GM10266 (cell line): ENCODE measurements around the gene MACROD2.

Experiments
- DNase-seq: peaks from one replicate; pipeline ENCODE4 v3.0.0; 2012; ENCODE audit errors: extremely low spot score
- TF ChIP-seq, protein P1 (sequence below): IDR thresholded peaks from 2 replicates; pipeline ENCODE4 v1.5.1; 2012; ENCODE audit warnings: mild to moderate bottlenecking, low read depth; ENCODE audit not compliant: control insufficient read depth, insufficient read depth; ENCODE audit errors: missing control alignments

The MACROD2 gene

DNA sequence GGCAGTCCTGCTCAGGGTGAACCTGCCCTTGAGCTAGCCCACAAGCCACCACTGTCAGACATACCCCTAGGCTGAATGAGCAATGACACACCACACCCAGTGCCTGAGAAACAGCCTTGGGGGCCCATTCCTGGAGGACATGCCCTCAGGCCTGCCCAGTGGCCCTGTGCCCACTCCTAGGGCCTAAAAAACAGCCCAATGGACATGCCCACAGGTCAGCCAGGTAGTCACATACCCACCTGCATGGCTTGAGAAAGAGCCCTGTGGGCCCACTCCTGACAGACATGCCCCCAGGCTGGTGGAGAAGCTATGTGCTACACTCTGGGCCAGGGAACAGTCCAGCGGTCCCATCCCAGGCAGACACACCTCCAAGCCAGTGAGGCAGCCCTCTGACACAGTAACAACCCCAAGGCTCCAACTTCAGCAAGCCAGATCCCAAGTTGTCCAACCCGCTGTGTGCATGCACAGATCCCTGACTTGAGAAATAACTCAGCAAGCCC lies 2086.8 kb downstream of the MACROD2 start:
- no peak for DNase-seq
- TF ChIP-seq, protein P1, sequence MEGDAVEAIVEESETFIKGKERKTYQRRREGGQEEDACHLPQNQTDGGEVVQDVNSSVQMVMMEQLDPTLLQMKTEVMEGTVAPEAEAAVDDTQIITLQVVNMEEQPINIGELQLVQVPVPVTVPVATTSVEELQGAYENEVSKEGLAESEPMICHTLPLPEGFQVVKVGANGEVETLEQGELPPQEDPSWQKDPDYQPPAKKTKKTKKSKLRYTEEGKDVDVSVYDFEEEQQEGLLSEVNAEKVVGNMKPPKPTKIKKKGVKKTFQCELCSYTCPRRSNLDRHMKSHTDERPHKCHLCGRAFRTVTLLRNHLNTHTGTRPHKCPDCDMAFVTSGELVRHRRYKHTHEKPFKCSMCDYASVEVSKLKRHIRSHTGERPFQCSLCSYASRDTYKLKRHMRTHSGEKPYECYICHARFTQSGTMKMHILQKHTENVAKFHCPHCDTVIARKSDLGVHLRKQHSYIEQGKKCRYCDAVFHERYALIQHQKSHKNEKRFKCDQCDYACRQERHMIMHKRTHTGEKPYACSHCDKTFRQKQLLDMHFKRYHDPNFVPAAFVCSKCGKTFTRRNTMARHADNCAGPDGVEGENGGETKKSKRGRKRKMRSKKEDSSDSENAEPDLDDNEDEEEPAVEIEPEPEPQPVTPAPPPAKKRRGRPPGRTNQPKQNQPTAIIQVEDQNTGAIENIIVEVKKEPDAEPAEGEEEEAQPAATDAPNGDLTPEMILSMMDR = no peak

DNA sequence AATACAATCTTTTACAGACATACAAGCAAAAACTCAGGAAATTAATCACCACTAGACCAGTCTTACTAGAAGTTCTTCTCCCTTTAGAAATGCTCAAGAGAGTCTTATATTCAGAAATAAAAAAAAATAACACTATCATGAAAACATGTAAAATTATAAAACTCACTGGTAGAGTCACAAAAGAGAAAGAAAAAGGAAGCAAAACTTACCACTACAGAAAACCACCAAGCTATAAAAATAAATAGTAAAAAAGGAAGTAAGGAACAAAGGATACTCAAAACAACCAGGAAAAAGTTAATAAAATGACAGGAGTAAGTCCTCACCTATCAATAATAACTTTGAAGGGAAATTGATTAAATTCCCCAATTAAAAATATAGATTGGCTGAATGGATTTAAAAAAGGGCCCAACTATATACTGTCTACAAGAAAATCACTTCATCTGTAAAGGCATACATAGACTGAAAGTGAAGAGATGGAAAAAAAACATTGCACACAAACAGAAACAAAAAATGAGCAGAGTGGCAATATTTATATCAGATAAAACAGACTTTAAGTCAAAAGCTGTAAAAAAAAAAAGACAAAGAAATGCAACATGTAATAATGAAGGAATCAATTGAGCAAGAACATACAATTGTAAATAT lies 2088.4 kb downstream of the MACROD2 start:
- TF ChIP-seq, protein P1 = no peak
- DNase-seq = no peak

DNA sequence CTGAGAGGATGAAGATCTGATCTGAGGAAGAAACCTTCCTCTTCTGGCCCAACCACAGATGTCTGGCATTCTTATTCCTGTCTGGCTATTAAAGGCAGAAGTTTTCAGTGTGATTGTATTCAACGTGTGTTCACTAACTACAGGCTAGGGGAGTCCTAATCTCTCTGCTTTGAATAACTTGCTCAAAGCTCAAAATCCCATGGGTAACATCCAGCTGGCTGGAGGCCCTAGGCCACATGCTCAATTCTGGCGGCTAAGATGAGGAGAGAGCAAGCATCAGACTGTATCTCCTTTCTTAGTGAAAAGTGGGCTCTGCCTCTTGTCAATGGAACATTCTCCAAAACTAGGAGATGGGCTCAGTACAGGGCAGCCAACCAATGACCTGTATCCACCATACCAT lies 2099.9 kb downstream of the MACROD2 start:
- TF ChIP-seq, protein P1 = no peak

DNA sequence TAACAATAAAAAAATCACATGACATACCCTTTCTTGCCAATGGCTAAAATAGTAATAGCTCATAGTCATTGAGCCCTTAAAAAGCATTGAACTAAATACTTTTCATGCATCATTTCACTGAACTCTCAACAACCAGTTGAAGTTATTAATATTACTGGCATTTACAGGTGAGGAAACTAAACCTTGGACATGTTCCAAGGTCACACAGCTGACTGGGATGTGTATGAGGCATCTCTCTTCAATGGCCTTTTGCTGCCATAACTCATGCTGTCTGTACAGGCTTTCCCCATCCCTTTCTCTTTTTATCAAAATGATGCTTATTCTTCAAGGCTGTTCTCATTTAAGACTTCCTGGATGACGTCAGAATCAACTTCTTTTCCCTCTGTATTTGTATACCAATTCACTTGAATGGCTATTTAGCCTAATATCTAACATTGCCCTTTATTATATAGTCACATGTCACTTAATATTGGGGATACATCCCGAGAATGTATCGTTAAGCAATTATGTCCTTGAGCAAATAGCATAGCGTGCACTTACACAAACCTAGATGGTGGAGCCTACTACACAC lies 2101.5 kb downstream of the MACROD2 start:
- DNase-seq = no peak

More for the DNA sequence above, 2099.9 kb downstream of the MACROD2 start:
- DNase-seq = no peak

DNA sequence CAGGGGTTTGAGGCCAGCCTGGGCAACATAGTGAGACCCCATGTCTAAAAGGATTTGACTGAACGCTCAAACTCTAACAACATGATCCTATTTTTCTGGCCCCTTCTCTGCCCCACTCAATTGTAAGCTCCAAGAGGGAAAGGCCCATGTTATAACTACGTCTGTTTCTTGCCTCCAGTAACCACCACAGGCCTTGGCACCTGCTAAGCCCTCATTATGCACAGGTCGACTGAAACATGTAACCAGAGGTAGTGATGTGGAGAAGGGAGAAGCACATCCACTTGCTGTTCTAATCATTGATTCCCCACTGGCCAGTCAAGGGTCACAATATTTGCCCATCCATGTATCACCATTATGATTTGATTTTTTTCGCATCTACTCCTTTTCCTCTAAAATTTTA lies 2102.5 kb downstream of the MACROD2 start:
- DNase-seq = no peak
- TF ChIP-seq, protein P1 = no peak

More for the DNA sequence above, 2101.5 kb downstream of the MACROD2 start:
- TF ChIP-seq, protein P1 = no peak

GRCh38 chr20:16098890-16099639 lies 2103.7 kb downstream of the MACROD2 start:
- DNase-seq = no peak
- TF ChIP-seq, protein P1 = no peak
